ENCODE measurements around the gene MBTD1. TPM values are rescaled to one million over a fixed set of nuclear protein-coding genes. Genes with fewer than 3 reads are reported as not detected.

Gene MBTD1
- total and polyA plus RNA-seq, 4 donors, result 2.4 to 14.2 (median 7.8) TPM

DNA sequence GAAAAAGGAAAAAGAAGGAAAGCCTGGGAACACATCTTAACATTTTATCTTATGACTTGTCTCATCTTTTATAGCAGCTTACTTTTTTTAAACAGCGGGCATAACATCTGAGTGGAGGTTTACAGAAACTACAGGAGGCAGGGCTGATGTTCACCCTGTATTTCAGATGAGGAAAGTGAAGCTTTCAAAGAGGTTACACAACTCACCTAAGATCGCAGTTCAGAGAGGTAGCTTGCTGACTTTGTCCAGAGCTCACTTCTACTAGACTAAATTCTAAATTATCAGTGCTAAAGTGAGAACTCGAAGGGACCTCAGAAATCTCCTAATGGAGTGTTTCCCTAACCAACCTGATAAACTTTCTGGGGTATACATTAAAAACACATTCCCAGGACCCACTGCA is 3.7 kb downstream of the MBTD1 start:
- H3K27ac ChIP-seq (ENCODE audit: low read depth in 1 of 2, low read length in 2 of 2), result no peak overlapping the region

DNA sequence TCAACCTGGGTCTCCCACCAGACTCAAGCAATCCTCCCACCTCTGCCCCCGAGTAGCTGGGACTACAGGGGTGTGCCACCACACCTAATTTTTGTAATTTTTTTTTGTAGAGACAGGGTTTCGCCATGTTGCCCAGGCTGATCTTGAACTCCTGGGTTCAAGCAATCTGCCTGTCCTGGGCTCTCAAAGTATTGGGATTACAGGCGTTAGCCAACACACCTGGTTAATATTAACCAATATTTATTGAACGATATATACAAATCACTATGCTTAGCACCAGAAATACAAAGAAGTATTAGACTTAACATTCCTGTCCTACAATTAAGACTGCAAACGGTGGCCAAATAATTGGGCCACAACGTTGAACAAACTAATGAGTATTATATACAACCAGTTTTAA is 4.2 kb downstream of the MBTD1 start:
- TF ChIP-seq SP1 (IDR thresholded peaks at IDR 0.05) (peak; percentile 28), RXRA (IDR thresholded peaks at IDR 0.05) (peak; percentile 27 to 51), YY1 (IDR thresholded peaks at IDR 0.05) (peak; percentile 37), RAD21 (IDR thresholded peaks at IDR 0.05) (no peak), HNF4A (conservative IDR thresholded peaks at IDR 0.05) (peak; percentile 29 to 44), HNF4G (IDR thresholded peaks at IDR 0.05) (no peak)
- TF ChIP-seq, protein P1, sequence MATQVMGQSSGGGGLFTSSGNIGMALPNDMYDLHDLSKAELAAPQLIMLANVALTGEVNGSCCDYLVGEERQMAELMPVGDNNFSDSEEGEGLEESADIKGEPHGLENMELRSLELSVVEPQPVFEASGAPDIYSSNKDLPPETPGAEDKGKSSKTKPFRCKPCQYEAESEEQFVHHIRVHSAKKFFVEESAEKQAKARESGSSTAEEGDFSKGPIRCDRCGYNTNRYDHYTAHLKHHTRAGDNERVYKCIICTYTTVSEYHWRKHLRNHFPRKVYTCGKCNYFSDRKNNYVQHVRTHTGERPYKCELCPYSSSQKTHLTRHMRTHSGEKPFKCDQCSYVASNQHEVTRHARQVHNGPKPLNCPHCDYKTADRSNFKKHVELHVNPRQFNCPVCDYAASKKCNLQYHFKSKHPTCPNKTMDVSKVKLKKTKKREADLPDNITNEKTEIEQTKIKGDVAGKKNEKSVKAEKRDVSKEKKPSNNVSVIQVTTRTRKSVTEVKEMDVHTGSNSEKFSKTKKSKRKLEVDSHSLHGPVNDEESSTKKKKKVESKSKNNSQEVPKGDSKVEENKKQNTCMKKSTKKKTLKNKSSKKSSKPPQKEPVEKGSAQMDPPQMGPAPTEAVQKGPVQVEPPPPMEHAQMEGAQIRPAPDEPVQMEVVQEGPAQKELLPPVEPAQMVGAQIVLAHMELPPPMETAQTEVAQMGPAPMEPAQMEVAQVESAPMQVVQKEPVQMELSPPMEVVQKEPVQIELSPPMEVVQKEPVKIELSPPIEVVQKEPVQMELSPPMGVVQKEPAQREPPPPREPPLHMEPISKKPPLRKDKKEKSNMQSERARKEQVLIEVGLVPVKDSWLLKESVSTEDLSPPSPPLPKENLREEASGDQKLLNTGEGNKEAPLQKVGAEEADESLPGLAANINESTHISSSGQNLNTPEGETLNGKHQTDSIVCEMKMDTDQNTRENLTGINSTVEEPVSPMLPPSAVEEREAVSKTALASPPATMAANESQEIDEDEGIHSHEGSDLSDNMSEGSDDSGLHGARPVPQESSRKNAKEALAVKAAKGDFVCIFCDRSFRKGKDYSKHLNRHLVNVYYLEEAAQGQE (IDR thresholded peaks at IDR 0.05), result peak; percentile 6
- DNase-seq (ENCODE audit: low spot score), result no peak
- H3K4me1 ChIP-seq (ENCODE audit: control insufficient read depth in 4 of 4, insufficient read depth in 4 of 4, low read length in 3 of 4), result peaks cover 11 to 44% (median 39%) of the 10 kb centered on the region in 4 donors
- peaks cover 0 to 4% (median under 1%) of the 10 kb centered on the region in 4 donors for H3K36me3 ChIP-seq (ENCODE audit: control insufficient read depth in 4 of 4, insufficient read depth in 3 of 4, low read depth in 1 of 4, low read length in 3 of 4)
- H3K9me3 ChIP-seq (ENCODE audit: control insufficient read depth in 4 of 4, low read length in 3 of 4), result no peaks in the 10 kb centered on the region
- no peak overlapping the region for H3K27ac ChIP-seq (ENCODE audit: low read depth in 1 of 2, low read length in 2 of 2)
- H3K4me3 ChIP-seq (ENCODE audit: low read depth in 1 of 3, low read length in 3 of 3), result peak overlapping the region in 1 of 3 donors; percentile 17
- H3K9ac ChIP-seq (ENCODE audit: low read depth in 1 of 2, low read length in 2 of 2), result no peak overlapping the region
- 34% methylated on average over 6 of the region's 6 CpGs for WGBS
- H3K27me3 ChIP-seq (ENCODE audit: control insufficient read depth in 4 of 4, insufficient read depth in 4 of 4, low read length in 3 of 4), result no peaks in the 10 kb centered on the region

More for the DNA sequence above, 3.7 kb downstream of the MBTD1 start:
- TF ChIP-seq FOXA1 (IDR thresholded peaks at IDR 0.05) (no peak), HNF4A (conservative IDR thresholded peaks at IDR 0.05) (no peak), RXRA (IDR thresholded peaks at IDR 0.05) (no peak), HNF4G (IDR thresholded peaks at IDR 0.05) (no peak), YY1 (IDR thresholded peaks at IDR 0.05) (no peak), TAF1 (conservative IDR thresholded peaks at IDR 0.05) (no peak), GABPA (IDR thresholded peaks at IDR 0.05 in 1 of 2, conservative IDR thresholded peaks at IDR 0.05 in 1 of 2) (no peak), RAD21 (IDR thresholded peaks at IDR 0.05) (no peak)
- TF ChIP-seq, protein P2, sequence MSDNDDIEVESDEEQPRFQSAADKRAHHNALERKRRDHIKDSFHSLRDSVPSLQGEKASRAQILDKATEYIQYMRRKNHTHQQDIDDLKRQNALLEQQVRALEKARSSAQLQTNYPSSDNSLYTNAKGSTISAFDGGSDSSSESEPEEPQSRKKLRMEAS (IDR thresholded peaks at IDR 0.05), result no peak
- TF ChIP-seq, protein P3, sequence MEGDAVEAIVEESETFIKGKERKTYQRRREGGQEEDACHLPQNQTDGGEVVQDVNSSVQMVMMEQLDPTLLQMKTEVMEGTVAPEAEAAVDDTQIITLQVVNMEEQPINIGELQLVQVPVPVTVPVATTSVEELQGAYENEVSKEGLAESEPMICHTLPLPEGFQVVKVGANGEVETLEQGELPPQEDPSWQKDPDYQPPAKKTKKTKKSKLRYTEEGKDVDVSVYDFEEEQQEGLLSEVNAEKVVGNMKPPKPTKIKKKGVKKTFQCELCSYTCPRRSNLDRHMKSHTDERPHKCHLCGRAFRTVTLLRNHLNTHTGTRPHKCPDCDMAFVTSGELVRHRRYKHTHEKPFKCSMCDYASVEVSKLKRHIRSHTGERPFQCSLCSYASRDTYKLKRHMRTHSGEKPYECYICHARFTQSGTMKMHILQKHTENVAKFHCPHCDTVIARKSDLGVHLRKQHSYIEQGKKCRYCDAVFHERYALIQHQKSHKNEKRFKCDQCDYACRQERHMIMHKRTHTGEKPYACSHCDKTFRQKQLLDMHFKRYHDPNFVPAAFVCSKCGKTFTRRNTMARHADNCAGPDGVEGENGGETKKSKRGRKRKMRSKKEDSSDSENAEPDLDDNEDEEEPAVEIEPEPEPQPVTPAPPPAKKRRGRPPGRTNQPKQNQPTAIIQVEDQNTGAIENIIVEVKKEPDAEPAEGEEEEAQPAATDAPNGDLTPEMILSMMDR (IDR thresholded peaks at IDR 0.05; ENCODE audit: low read depth, low read length, missing input control), result no peak
- TF ChIP-seq, protein P4, sequence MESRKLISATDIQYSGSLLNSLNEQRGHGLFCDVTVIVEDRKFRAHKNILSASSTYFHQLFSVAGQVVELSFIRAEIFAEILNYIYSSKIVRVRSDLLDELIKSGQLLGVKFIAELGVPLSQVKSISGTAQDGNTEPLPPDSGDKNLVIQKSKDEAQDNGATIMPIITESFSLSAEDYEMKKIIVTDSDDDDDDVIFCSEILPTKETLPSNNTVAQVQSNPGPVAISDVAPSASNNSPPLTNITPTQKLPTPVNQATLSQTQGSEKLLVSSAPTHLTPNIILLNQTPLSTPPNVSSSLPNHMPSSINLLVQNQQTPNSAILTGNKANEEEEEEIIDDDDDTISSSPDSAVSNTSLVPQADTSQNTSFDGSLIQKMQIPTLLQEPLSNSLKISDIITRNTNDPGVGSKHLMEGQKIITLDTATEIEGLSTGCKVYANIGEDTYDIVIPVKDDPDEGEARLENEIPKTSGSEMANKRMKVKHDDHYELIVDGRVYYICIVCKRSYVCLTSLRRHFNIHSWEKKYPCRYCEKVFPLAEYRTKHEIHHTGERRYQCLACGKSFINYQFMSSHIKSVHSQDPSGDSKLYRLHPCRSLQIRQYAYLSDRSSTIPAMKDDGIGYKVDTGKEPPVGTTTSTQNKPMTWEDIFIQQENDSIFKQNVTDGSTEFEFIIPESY (IDR thresholded peaks at IDR 0.05), result no peak
- TF ChIP-seq, protein P5, sequence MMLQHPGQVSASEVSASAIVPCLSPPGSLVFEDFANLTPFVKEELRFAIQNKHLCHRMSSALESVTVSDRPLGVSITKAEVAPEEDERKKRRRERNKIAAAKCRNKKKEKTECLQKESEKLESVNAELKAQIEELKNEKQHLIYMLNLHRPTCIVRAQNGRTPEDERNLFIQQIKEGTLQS (IDR thresholded peaks at IDR 0.05), result no peak
- Histone ChIP-seq H3K4me3 (ENCODE audit: low read depth in 1 of 3, low read length in 3 of 3) (peak overlapping the region in 2 of 3 donors; percentile 7 to 17), H3K4me1 (ENCODE audit: control insufficient read depth in 4 of 4, insufficient read depth in 4 of 4, low read length in 3 of 4) (peaks cover 11 to 45% (median 40%) of the 10 kb centered on the region in 4 donors), H3K9me3 (ENCODE audit: control insufficient read depth in 4 of 4, low read length in 3 of 4) (no peaks in the 10 kb centered on the region), H3K9ac (ENCODE audit: low read depth in 1 of 2, low read length in 2 of 2) (no peak overlapping the region), H3K27me3 (ENCODE audit: control insufficient read depth in 4 of 4, insufficient read depth in 4 of 4, low read length in 3 of 4) (no peaks in the 10 kb centered on the region), H3K36me3 (ENCODE audit: control insufficient read depth in 4 of 4, insufficient read depth in 3 of 4, low read depth in 1 of 4, low read length in 3 of 4) (peaks cover 0 to 2% (median under 1%) of the 10 kb centered on the region in 4 donors)
- no peak for DNase-seq (ENCODE audit: low spot score)
- 41% methylated on average over 3 of the region's 3 CpGs for WGBS

Data from liver (tissue), 9 donors.